GM18870 (cell line): ENCODE measurements around the gene ZKSCAN1.
A peak's percentile ranks its signal among the peaks of the same experiment; 100 is the strongest.

Experiments
- ATAC-seq: cut with Tn5 transposase; IDR thresholded peaks from one replicate; pipeline ENCODE4 v1.9.1; 2021; ENCODE audit warnings: moderate library complexity; ENCODE audit not compliant: unreplicated experiment

The ZKSCAN1 gene

GRCh38 chr7:100075418-100075817, 60.0 kb downstream of the ZKSCAN1 start:
- no peak for ATAC-seq

DNA sequence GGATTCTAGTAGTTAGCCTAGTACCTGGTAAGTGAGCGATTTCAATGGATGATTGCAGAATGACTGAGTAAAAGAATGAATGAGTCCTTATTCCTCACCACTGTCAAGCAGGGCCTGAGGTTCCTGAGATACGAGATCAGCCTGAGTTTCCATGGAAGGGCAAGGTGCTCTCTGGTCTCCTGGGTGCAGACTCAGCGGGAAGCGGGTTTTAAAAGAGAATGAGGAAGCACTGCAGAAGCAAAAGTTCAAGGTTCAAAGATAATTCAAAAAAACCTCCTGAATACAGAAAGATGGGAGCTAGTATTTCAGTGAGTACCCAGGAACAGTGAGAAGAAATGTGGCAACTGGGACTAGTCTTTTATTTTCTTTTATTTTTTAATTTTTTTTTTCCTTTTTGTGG, 61.8 kb downstream of the ZKSCAN1 start:
- no peak for ATAC-seq

DNA sequence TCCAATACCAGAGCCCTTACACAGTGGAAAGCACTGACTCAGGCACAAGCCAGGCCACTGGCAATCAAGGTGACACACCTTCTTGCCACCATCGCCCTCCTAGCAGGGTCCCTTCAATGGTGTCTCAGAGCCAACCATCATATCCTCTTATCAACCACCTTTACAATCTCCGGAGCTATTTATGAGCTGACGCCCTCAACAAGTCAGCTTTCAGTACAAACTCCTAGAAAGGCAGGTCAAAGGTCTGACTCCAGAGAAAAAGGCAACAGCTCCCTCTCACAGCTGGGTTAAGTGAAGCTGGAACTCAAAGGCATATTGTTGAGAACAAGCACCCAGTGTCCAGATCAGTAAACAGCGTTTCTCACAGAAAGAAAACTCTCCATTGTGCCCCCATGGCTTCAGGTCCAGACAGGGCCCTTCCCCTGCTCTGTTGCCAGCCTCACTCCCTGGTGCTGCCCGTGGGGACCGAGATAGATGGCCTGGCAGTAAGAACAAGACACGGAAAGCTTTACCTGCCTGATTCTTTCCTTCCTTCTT, 63.7 kb downstream of the ZKSCAN1 start:
- no peak for ATAC-seq

GRCh38 chr7:100080907-100081534, 65.6 kb downstream of the ZKSCAN1 start:
- no peak for ATAC-seq

DNA sequence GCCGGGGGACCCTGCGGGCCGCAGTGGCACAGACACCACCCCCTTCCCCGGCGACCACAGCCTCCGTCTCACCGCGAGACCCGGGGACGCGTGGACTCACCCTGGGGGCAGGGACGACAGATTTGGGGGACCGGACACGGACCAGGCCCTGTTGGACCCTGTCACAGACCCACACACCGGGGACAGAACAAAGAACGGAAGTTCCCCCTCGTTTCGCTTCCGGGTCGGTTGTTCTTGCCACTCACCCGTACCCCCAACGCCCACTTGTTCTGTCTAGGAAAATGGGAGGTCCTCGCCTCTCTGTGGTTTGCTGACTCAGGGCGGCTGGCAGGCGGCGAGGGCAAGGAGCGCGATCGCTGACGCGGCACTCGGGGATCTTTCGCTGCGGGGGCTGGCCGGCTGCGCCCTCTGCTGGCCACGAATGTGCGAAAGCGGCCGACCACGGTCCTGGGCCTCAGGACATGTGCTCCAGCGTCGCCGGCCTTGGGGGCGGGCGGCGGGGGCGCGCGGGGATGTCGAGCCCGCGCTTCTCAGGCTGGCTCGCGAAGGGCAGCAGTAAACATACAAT, 66.2 kb downstream of the ZKSCAN1 start, which contains the start of gene ZNF3:
ZNF3 (minus strand) TSS at position 189 of the 568 bp plus-strand sequence. CDS start 4,366 bp downstream, outside the sequence.
- peak; percentile 79 for ATAC-seq

- ATAC-seq = no peak
Measured at GRCh38 chr7:100082978-100083377, 67.6 kb downstream of the ZKSCAN1 start.

GRCh38 chr7:100085515-100085914, 70.1 kb downstream of the ZKSCAN1 start:
- ATAC-seq = no peak

- ATAC-seq = no peak
Measured at GRCh38 chr7:100087055-100087750, 71.8 kb downstream of the ZKSCAN1 start.

- ATAC-seq = no peak
Measured at GRCh38 chr7:100088095-100088620, 72.8 kb downstream of the ZKSCAN1 start.

- ATAC-seq = no peak
Measured at GRCh38 chr7:100088621-100089457, 73.4 kb downstream of the ZKSCAN1 start, which contains the start of gene COPS6. Gene COPS6, plus strand, starts transcription at chr7:100088969. Its CDS starts 22 bp downstream, at chr7:100088991.

GRCh38 chr7:100089458-100090196, 74.2 kb downstream of the ZKSCAN1 start:
- ATAC-seq = no peak

GRCh38 chr7:100090527-100091410, 75.4 kb downstream of the ZKSCAN1 start:
- no peak for ATAC-seq
